KBM-7 (cell line): ENCODE data around the gene ERMP1.

ENCODE experiments used
- DNase-seq: peaks from one replicate; pipeline ENCODE4 v3.0.0-alpha.2; 2015
- in situ Hi-C: fragments of 300-500 bp; cut with MboI; formaldehyde crosslinking; loops from 2 replicates; pipeline ENCODE4 v1.14.3; 2020; ENCODE audit warnings: low sequenced_read_pairs, low pct_unique_long_range_greater_than_20kb, mixed read lengths

ERMP1 gene

GRCh38 chr9:5743109-5743508, 89.8 kb downstream of the ERMP1 start:
- DNase-seq = no peak
- in situ Hi-C loops = no loop called here

GRCh38 chr9:5736563-5737346, 96.2 kb downstream of the ERMP1 start:
- in situ Hi-C loops = no loop called here
- no peak for DNase-seq

- DNase-seq = no peak
- in situ Hi-C loops = no loop called here
Observed at GRCh38 chr9:5735072-5735471, 97.8 kb downstream of the ERMP1 start.
